Left ventricle myocardium superior (tissue), 1 donor: ENCODE data around the gene TCERG1L. TPM values are rescaled to one million over a fixed set of nuclear protein-coding genes. Genes with fewer than 3 reads are reported as not detected.
"Not testable (repeated sequence)": the region's sequence is repeated elsewhere in the genome, so short reads cannot be mapped to it uniquely, and the experiment has no call there.

ENCODE experiments used
- ATAC-seq: fragments of 200-7000 bp; cut with Tn5 transposase; one replicate; pipeline ENCODE4 v1.9.1; 2020; ENCODE audit warnings: mild to moderate bottlenecking, moderate library complexity
- DNase-seq: peaks from one replicate; pipeline ENCODE4 v3.0.0-alpha.2; 2020
- intact Hi-C: fragments of 100-400 bp; cut with micrococcal nuclease; formaldehyde crosslinking; loops from one replicate; pipeline ENCODE4 v1.11.0; 2022
- total RNA-seq: library from RNA; stranded (reverse); fragmentation: NEBNext Ultra II Directional; extraction: Animal tissue kit (Norgen Biotek cat#: 25700); gene quantifications from one replicate; pipeline ENCODE4 v1.2.1, GENCODE V29; 2021
- donor health status: DM: no; HTN: yes; CAD: no; lungs with severe emphysema.

The TCERG1L gene
- total RNA-seq, 1 donor from 2014 or later = not detected

DNA sequence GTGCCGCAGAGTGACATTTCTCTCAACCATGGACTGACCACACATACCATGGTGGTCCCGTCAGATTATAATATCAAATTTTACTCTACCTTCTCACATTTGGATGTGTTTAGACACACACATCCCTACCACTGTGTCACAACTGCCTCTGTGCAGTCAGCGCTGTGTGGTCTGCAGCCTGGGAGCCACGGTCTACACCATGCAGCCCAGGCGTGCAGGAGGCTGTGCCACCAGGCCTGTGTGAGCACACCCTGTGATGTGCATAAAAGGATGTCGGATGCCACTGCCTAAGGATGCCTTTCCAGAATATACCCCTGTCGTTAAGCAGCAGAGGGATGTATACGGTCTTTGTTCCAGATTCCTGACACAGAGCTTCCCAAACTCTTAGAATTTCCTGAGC, 150.4 kb downstream of the TCERG1L start:
- DNase-seq (no peak), ATAC-seq (no peak)
- intact Hi-C loops = no loop called here

DNA sequence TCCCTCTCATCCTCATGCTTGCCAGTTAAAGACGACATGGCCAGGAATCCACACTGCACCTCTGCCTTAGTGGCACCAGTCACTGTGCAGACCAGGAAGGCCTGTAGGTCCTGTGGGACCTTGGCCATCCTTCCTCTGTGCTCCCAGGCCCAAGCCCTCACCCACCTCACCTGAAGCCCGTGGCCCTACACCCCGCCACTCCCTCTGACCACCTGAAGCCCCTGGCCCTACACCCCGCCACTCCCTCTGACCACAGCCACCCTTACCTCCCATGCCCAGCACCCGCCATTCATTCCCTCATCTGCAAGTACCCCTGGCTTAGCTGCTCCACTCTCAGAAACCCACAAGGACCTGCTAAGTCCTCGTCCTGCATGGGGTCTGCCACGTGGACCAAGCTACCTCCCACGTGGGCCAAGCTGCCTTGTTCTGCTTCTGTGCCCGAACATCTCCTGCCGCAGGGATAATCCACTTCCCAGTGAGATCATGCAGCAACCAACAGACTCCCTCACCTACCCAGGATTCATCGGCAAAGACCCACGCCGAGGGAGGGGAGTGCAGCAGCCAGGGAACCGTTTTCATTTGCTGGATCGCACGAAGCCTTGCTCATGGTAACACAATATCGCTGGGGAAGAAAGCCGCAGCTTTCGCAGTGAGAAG, 151.2 kb downstream of the TCERG1L start:
- ATAC-seq = no peak
- no peak for DNase-seq
- intact Hi-C loops = no loop called here

GRCh38 chr10:131159771-131160170, 151.8 kb downstream of the TCERG1L start:
- intact Hi-C loops = no loop called here
- DNase-seq = no peak
- no peak for ATAC-seq

DNA sequence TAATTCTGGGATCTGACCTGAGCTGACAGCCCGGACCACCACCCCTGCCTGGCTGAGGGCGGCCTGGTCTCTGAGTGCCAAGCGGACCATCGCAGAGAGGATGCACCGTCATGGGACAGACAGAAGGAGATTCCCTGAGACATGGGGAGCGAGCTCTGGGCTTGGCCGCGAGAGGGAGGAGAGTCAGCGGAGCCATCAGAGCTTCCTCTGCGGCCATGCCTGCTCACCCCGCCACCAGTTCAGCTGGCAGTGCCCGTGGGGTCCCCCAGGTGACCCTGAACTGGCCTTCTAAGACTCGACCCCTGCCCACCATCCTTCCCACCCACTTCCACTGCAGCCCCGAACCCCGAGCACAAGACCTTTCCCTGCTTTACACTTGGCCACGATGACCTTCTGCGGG, 152.8 kb downstream of the TCERG1L start:
- ATAC-seq (no peak), DNase-seq (no peak)
- intact Hi-C loops = no loop called here

- DNase-seq = no peak
- intact Hi-C loops = no loop called here
- no peak for ATAC-seq
Measured at GRCh38 chr10:131157899-131158298, 153.6 kb downstream of the TCERG1L start.

- no peak for ATAC-seq
Measured at GRCh38 chr10:131155876-131156230, 155.7 kb downstream of the TCERG1L start.

DNA sequence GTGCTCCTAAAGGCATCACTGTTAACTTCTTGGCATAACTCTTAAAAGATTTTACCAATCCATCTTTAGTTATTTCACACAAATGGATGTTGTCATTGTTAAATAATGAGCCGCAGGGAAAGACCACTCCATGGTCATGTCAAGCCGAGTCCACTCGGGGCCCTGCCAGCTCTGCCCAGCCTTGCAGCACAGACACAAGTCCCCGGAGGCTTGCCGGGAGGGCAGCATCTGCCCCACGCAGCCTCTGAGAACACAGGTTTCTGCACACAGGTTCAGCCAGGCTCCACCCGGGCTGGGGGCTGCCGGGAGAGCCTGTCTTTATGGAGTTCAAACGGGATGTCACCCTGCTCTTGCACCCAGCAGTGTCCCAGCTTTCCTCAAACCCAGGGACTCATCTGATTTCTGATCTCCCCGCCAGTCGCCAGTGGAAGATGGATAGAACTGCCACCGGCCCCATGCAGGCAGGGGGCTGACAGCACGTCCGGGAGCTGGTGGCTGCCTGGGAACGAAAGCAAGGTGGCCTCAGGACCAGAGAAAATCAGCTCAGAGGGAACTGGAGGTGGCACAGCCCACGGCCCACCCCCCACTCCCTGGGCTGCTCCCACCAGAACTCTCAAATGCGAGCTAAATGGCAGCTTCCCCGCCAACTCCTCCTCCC, 156.2 kb downstream of the TCERG1L start:
- intact Hi-C loops = no loop called here
- ATAC-seq (no peak), DNase-seq (no peak)

More at GRCh38 chr10:131155876-131156230, 155.7 kb downstream of the TCERG1L start:
- DNase-seq = no peak
- intact Hi-C loops = no loop called here

DNA sequence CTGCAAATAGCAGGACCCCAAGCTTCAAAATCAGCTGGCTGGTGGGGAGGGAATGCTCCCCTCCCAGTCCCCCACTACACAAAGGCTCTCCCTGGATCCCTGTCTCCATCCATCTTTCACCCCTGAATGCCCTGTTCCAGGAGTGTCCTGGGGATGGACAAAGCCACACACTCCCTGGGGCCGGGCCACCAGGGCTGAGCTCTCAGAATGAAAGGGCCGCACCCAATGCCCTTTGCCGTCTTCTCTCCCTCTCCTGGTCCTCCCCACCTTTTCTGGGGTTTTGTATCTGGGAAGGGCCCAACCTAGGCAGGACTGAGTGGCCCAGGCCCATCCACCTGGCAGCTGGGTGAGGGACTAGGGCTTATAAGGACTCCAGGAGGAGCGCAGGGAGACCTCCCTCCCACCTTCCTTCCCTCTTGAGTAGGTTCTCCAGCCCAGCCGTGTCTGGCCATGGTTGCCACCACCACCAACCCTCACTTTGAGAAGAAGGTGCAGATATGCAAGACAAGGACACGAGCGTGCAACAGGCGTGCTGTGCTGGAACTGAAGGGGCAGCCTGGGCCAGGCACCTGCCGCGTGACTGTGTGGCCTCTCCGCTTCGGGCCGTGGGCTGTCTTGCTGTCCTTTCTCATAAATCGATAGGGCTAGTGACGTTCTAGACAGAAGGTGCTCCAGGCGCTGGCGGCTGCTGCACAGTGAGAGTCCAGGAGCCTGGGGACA, 157.1 kb downstream of the TCERG1L start:
- DNase-seq (no peak), ATAC-seq (no peak)
- intact Hi-C loops = no loop called here

DNA sequence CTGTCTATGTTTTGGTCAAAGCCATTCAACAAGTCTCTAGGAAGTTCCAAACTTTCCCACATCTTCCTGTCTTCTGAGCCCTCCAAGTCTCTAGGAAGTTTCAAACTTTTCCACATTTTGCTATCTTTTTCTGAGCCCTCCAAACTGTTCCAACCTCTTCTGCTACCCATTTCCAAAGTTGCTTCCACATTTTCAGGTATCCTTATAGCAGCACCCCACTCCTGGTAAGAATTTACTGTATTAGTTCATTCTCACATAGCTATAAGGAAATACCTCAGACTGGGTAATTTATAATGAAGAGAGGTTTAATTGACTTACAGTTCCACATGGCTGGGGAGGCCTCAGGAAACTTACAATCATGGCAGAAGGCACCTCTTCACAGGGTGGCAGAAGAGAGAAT, 159.1 kb downstream of the TCERG1L start:
- intact Hi-C loops, ATAC-seq, DNase-seq: not testable (repeated sequence)

DNA sequence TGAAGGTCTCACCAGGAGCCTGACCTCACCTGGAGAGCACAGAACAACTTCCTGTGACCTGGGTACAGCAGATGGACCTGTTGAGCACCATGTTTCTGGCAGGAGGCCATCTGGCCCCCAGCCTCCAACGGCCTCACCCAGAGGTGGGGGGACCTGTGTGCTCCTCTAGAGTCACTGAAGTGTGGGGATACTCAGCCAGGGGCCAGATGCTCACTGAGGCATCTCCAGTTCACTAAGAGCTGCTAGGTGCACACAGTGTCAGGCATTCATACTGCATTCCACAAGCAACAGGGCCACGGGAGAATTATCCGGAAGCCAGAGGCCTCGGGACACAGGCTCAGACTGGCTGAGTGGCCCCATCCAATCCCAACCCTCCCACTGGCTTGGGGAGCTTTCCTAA, 161.4 kb downstream of the TCERG1L start:
- DNase-seq (no peak), ATAC-seq (no peak)
- intact Hi-C loops = no loop called here

DNA sequence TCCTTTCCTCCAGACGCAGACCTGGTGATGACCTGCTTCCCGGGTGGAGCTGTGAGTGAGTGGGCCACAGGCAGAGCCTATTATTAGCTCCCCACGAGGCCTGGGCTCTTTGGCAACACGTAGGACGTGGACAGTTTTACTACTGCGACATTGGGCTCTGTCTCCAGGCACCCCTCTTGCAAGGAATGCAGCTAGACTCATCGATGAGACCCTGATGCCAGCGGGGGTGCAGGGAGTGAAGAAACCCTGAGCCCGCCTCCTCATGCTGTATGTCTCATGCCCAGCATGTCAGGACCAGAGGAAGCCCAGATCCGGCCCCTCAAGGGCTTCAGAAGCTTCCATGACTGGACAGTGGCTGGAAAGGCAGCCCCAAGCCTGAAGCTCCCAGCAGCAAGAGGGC, 161.9 kb downstream of the TCERG1L start:
- ATAC-seq (no peak), DNase-seq (no peak)
- intact Hi-C loops = no loop called here

- ATAC-seq (no peak), DNase-seq (no peak)
- intact Hi-C loops = no loop called here
Measured at GRCh38 chr10:131149111-131149510, 162.4 kb downstream of the TCERG1L start.

GRCh38 chr10:131148270-131148669, 163.3 kb downstream of the TCERG1L start:
- intact Hi-C loops = no loop called here
- ATAC-seq = no peak
- no peak for DNase-seq

- ATAC-seq = no peak
- no peak for DNase-seq
- intact Hi-C loops = no loop called here
Measured at GRCh38 chr10:131147301-131147975, 164.1 kb downstream of the TCERG1L start.

GRCh38 chr10:131146790-131147189, 164.7 kb downstream of the TCERG1L start:
- no peak for ATAC-seq
- intact Hi-C loops = no loop called here

DNA sequence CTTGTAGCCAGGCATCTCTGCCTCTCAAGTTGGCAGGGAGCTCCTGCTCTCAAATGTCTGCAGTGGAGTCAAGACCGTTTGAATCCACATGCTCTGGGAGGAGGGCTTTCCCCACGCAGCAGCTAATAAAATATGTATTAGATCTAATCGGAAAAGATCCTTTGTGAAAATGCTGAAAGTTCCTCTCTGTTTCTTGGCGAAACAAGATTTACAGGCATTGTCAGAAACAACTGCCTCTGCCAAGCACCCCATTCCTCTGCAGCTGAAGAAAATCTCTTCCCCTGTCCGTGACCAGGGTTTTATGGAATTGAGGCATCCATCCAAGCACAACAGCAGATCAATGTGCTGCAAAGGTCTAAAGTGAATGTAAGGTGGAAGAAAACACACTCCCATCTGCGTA, 165.8 kb downstream of the TCERG1L start:
- intact Hi-C loops = no loop called here
- ATAC-seq = no peak
- DNase-seq = no peak

More at GRCh38 chr10:131146790-131147189, 164.7 kb downstream of the TCERG1L start:
- no peak for DNase-seq

GRCh38 chr10:131144711-131145375, 166.7 kb downstream of the TCERG1L start:
- no peak for DNase-seq
- ATAC-seq = no peak
- intact Hi-C loops = no loop called here

DNA sequence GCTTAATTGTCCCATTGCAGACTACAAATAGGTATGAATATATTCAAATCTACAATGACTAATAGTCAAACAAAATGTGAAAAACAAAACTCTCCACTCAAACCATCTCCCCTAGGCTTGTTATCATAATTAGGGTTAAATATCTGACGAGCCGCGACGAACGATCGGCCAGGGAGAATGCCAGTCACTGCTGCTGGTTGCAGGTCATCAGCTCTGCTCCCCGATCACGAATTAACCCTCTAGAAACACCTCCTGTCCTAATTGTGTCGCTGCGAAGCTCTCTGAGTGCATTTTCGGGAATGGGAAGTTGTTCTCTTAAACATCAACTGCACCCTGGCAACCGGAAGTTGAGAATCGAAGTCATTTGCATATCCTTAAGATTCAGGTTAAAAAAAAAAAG, 167.3 kb downstream of the TCERG1L start:
- no peak for ATAC-seq
- intact Hi-C loops = no loop called here
- no peak for DNase-seq

DNA sequence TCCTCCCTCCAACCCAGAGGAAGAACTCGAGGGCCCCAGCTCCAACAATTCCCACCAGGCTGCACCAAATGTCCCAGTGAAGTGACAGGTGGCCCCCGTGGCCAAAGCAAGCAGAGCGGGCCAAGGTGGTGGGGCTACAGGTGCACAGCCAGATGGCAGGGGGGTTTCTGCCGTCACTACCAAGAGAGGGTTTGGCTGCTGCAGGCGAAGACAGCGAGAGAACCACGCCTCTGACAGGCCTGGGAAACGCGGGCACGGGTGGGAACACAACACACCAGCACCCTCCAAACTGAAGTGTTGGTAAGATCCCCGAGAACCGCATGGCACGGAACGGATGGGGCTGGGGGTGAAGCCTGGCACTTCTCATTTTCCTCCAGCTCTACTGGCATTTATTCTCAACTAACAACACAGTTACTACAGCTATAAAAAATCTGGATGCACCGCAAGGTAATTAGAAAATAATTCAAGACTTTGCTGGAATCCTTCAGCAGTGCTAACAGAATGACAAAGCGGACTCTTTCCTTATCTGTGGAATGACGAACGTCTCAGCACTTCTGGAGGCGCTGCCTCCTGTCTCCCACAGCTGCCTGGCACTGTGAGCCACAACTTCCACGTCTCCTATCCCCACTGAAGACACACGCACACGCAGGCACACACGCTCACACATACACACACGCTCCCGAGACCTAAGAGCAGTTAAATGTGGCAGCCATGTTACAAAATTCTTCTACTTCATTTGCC, 167.9 kb downstream of the TCERG1L start:
- DNase-seq = no peak
- intact Hi-C loops = no loop called here
- no peak for ATAC-seq
